Esophagus muscularis mucosa (tissue), 4 donors: ENCODE measurements around the gene CCDC122. TPM values are rescaled to one million over a fixed set of nuclear protein-coding genes. Genes with fewer than 3 reads are reported as not detected.

ENCODE experiments used
- DNase-seq: peaks from one replicate; pipeline ENCODE4 v3.0.0-alpha.2; 2017; ENCODE audit errors: extremely low spot score
- H3K27ac ChIP-seq, 4 donors: fragments of 200-600 bp; sonication (generic); replicated peaks in 1 of 4; 1 replicate in 3 of 4; 2 replicates in 1 of 4; pipeline ENCODE4 v1.5.1; 2016 to 2019; ENCODE audit warnings: mild to moderate bottlenecking in 1 of 4
- H3K27me3 ChIP-seq, 4 donors: fragments of 200-600 bp; sonication (generic); one replicate each; pipeline versions ENCODE4 v1.5.1 to v1.6.0; 2016 to 2019
- H3K36me3 ChIP-seq, 4 donors: fragments of 200-600 bp; sonication (generic); one replicate each; pipeline ENCODE4 v1.5.1; 2016 to 2019
- H3K4me1 ChIP-seq, 4 donors: fragments of 200-600 bp; sonication (generic); one replicate each; pipeline ENCODE4 v1.5.1; 2016 to 2019
- H3K4me3 ChIP-seq, 4 donors: fragments of 200-600 bp; sonication (generic); 1 replicate in 2 of 4; 2 replicates in 2 of 4; pipeline ENCODE4 v1.5.1; 2016 to 2019; ENCODE audit warnings: mild to moderate bottlenecking in 4 of 4, moderate library complexity in 1 of 4
- H3K9me3 ChIP-seq, 4 donors: fragments of 200-600 bp; sonication (generic); 1 replicate in 3 of 4; 2 replicates in 1 of 4; pipeline ENCODE4 v1.5.1; 2016 to 2019
- EP300 ChIP-seq: sonication (generic); formaldehyde crosslinking; IDR thresholded peaks from one replicate; pipeline ENCODE4 v1.6.1; 2017; ENCODE audit warnings: antibody characterized with exemption
- POLR2A ChIP-seq: fragments of 450-650 bp; IDR thresholded peaks from one replicate; pipeline ENCODE4 v1.6.1; 2017; ENCODE audit warnings: antibody characterized with exemption, moderate library complexity, mild to moderate bottlenecking, low read depth
- POLR2AphosphoS5 ChIP-seq, 2 donors: sonication (generic); formaldehyde crosslinking; IDR thresholded peaks; one replicate each; pipeline ENCODE4 v1.6.1; 2017; ENCODE audit warnings: antibody characterized with exemption in 2 of 2
- WGBS: methylation state at CpG from one replicate; pipeline ENCODE4 v1.1.5; 2018; 5-methylcytosine and 5-hydroxymethylcytosine counted together
- intact Hi-C: fragments of 100-400 bp; cut with DNase I; formaldehyde crosslinking; loops from one replicate; pipeline ENCODE4 v1.15.1; 2023
- total RNA-seq, 4 donors: library from RNA; depleted of rRNA; stranded (reverse); fragments of >200 nt; gene quantifications; one replicate each; pipeline versions ENCODE4 v1.1.0 to v1.2.1, GENCODE V29; 2016
- TF ChIP-seq, protein P1 (sequence below), 3 experiments: fragments of 200-600 bp in 2 of 3; fragments of 450-650 bp in 1 of 3; sonication (generic) in 2 of 3; IDR thresholded peaks; one replicate each; pipeline ENCODE4 v1.5.1; 2017 to 2019; ENCODE audit warnings: antibody characterized with exemption in 3 of 3, mild to moderate bottlenecking in 2 of 3, moderate library complexity in 1 of 3

Gene CCDC122
- total RNA-seq, 4 donors from 2014 or later = 2.1 to 13.2 (median 3.2) TPM

GRCh38 chr13:43852923-43853404 lies 26.6 kb downstream of the CCDC122 start:
- WGBS = 100% methylated on average over 1 of the region's 1 CpG
- Histone ChIP-seq H3K27me3 (no peaks in the 10 kb centered on the region), H3K4me3 (no peak overlapping the region), H3K36me3 (peaks cover 0 to 6% (median 0%) of the 10 kb centered on the region in 4 donors), H3K9me3 (peaks cover 0 to 53% (median 44%) of the 10 kb centered on the region in 4 donors), H3K4me1 (no peaks in the 10 kb centered on the region), H3K27ac (no peak overlapping the region)
- TF ChIP-seq EP300 (no peak), POLR2A (no peak), POLR2AphosphoS5 (IDR thresholded peaks at IDR 0.05) (no peak)
- TF ChIP-seq, protein P1, sequence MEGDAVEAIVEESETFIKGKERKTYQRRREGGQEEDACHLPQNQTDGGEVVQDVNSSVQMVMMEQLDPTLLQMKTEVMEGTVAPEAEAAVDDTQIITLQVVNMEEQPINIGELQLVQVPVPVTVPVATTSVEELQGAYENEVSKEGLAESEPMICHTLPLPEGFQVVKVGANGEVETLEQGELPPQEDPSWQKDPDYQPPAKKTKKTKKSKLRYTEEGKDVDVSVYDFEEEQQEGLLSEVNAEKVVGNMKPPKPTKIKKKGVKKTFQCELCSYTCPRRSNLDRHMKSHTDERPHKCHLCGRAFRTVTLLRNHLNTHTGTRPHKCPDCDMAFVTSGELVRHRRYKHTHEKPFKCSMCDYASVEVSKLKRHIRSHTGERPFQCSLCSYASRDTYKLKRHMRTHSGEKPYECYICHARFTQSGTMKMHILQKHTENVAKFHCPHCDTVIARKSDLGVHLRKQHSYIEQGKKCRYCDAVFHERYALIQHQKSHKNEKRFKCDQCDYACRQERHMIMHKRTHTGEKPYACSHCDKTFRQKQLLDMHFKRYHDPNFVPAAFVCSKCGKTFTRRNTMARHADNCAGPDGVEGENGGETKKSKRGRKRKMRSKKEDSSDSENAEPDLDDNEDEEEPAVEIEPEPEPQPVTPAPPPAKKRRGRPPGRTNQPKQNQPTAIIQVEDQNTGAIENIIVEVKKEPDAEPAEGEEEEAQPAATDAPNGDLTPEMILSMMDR (IDR thresholded peaks at IDR 0.05) = no peak
- DNase-seq = no peak
- intact Hi-C loops = no loop called here

GRCh38 chr13:43850873-43851272 lies 28.7 kb downstream of the CCDC122 start:
- intact Hi-C loops = no loop called here
- WGBS = 90% methylated on average over 1 of the region's 1 CpG
- no peak overlapping the region for H3K27ac ChIP-seq
- no peaks in the 10 kb centered on the region for H3K27me3 ChIP-seq
- no peak for TF ChIP-seq EP300
- TF ChIP-seq POLR2AphosphoS5 (IDR thresholded peaks at IDR 0.05) = no peak
- TF ChIP-seq, protein P1 (IDR thresholded peaks at IDR 0.05) = no peak
- TF ChIP-seq POLR2A = no peak
- H3K36me3 ChIP-seq = peaks cover 0 to 6% (median 0%) of the 10 kb centered on the region in 4 donors
- no peaks in the 10 kb centered on the region for H3K4me1 ChIP-seq
- H3K9me3 ChIP-seq = peaks cover 0 to 53% (median 44%) of the 10 kb centered on the region in 4 donors
- no peak for DNase-seq
- no peak overlapping the region for H3K4me3 ChIP-seq

GRCh38 chr13:43848001-43848649 lies 31.4 kb downstream of the CCDC122 start:
- no peak for DNase-seq
- WGBS = 69% methylated on average over 1 of the region's 1 CpG

GRCh38 chr13:43846496-43847158 lies 32.9 kb downstream of the CCDC122 start:
- 88% methylated on average over 3 of the region's 3 CpGs for WGBS
- H3K36me3 ChIP-seq = peaks cover 0 to 4% (median 0%) of the 10 kb centered on the region in 4 donors
- intact Hi-C loops = no loop called here
- no peak for DNase-seq
- H3K27me3 ChIP-seq = no peaks in the 10 kb centered on the region
- peaks cover 0 to 17% (median 12%) of the 10 kb centered on the region in 4 donors for H3K9me3 ChIP-seq
- no peaks in the 10 kb centered on the region for H3K4me1 ChIP-seq
- TF ChIP-seq, protein P1 (IDR thresholded peaks at IDR 0.05) = no peak
- no peak for TF ChIP-seq POLR2A
- no peak for TF ChIP-seq EP300
- TF ChIP-seq POLR2AphosphoS5 (IDR thresholded peaks at IDR 0.05) = no peak
- H3K4me3 ChIP-seq = no peak overlapping the region
- no peak overlapping the region for H3K27ac ChIP-seq

More at GRCh38 chr13:43848001-43848649, 31.4 kb downstream of the CCDC122 start:
- H3K9me3 ChIP-seq = peaks cover 0 to 32% (median 25%) of the 10 kb centered on the region in 4 donors
- intact Hi-C loops = no loop called here
- H3K36me3 ChIP-seq = peaks cover 0 to 6% (median 0%) of the 10 kb centered on the region in 4 donors
- H3K27ac ChIP-seq = no peak overlapping the region
- H3K4me1 ChIP-seq = no peaks in the 10 kb centered on the region
- TF ChIP-seq EP300 = no peak
- TF ChIP-seq POLR2A = no peak
- TF ChIP-seq POLR2AphosphoS5 (IDR thresholded peaks at IDR 0.05) = no peak
- TF ChIP-seq, protein P1 (IDR thresholded peaks at IDR 0.05) = no peak
- H3K4me3 ChIP-seq = no peak overlapping the region
- H3K27me3 ChIP-seq = no peaks in the 10 kb centered on the region
